ENCODE data around the gene PTPRU.

PTPRU gene

DNA sequence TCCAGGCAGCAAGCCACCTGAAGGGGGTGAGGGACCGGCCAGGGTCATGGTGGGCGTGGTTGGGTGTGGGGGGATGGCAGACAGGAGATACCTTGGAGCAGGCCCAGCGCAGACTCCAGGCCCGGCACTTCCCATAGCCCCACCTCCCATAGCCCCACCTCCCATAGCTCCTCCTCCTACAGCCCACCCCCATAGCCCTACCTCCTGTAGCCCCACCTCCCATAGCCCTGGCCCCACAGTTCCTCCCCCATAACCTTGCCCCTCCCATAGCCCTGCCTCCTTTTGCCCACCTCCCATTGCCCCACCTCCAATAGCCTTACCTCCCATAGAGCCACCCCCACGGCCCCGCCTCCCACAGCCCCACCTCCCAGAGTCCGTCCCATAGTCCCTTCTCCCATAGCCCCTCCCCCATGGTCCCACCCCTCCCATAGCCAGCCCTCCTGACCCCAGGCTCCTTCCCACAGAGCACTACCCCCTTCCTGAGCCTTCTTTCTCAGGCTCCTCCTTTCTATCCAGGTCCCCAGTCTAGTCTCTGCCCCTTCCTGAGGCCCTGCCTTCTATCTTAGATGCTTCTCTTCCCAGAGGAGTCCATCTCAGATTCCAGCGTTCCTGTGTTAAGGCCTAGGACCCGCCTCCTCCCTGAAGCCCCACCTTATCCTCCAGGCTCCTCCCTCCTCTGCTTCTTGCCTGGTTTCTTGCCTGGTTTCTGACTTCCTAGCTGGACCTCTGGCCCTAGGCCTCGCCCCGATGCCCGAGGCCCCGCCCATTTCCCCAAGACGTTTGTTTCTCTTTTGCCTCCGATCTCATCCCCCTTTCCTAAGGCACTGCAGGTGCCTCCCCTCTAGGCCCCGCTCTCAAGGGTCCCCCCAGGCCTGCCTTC, 46.8 kb downstream of the PTPRU start:
- DNase-seq (ENCODE audit: low read depth in 1 of 2, low spot score in 1 of 2): peak; percentile 61 to 97
- in situ Hi-C loops (cut with HindIII; ENCODE audit: low pct_unique_long_range_greater_than_20kb, low sequenced_read_pairs): no loop called here

DNA sequence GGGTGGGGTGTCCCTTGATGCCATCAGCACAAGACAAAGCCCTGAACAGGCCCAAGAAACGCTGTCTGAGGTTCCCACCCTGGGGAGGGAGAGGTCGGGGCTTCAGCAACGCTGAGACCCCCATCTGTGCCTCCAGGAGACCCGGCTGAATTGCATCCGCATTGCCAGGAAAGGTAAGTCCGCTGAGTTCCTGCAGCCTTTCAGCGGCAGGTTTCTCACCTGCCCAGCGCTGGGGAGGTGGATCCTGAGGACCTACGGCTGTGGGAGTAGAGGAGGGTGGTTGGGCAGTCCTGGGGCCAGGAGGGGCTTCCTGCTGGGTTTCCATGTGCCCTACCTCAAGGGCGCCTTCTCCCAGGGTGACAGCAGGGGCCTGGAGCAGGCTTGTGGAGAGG, 47.5 kb downstream of the PTPRU start:
- DNase-seq (ENCODE audit: low read depth in 1 of 2, low spot score in 1 of 2): no peak
- in situ Hi-C loops (cut with HindIII; ENCODE audit: low pct_unique_long_range_greater_than_20kb, low sequenced_read_pairs): no loop called here
- no peak for TF ChIP-seq JUND (IDR thresholded peaks at IDR 0.05; ENCODE audit: low read depth)

More for the DNA sequence above, 46.8 kb downstream of the PTPRU start:
- no peak for TF ChIP-seq JUND (IDR thresholded peaks at IDR 0.05; ENCODE audit: low read depth)

DNA sequence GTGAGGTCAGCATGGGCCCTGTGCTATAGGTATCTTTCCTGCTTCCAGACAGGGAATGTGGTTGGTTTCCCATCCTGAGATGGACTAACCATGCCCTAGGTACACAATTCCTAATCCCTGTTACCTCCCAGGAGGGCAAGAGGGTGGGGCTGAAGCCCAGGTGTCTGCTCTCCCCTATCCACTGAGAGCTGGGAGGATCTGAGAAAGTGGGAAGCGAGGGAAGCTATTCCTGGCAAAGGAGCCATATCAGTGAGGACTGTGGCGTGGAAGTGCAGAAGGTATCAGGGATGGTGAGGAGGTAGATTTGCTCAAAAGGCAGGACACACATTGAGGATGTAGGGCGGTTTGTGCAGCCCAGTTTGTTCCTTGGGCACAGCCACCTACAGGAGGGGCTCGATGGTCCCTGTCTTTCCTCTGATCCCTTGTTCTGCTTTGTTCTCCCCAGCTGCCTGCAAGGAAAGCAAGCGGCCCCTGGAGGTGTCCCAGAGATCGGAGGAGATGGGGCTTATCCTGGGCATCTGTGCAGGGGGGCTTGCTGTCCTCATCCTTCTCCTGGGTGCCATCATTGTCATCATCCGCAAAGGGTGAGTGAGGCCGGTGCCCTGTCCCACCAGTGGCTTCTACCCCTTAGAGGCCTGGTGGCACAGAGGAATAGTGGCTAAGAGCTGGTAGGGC, 48.1 kb downstream of the PTPRU start:
- TF ChIP-seq JUND (IDR thresholded peaks at IDR 0.05; ENCODE audit: low read depth): no peak
- DNase-seq (ENCODE audit: low read depth in 1 of 2, low spot score in 1 of 2): no peak
- in situ Hi-C loops (cut with HindIII; ENCODE audit: low pct_unique_long_range_greater_than_20kb, low sequenced_read_pairs): no loop called here

DNA sequence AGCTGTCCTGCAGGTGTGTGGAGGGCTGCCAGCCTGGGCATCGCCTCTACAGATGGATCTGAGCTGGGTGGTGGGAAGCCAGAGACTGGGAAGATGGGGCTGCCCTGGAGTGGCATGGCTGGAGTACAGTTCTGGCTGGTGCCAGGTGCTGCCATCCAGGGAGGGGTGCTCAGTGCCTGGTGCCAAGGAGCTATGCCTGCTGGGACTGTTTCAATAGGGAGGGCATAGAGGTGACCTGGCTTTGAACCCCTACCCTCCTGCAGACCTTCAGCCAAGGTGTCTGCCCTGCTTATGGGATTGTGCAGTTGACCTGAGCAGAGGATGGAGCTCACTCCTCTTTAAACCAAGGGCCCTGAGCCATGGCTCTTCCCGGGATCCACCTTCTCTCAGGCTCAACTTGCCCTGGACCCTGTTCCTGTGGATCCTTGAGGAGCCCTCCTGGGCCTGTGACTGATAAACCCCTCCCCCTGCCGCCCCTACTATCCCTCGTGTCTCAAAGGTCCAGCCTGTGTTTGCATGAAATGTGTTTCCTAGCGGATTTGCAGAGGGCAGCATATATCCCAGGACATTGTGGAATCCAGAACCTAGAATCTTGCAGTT, 48.7 kb downstream of the PTPRU start:
- DNase-seq (ENCODE audit: low read depth in 1 of 2, low spot score in 1 of 2): no peak
- in situ Hi-C loops (cut with HindIII; ENCODE audit: low pct_unique_long_range_greater_than_20kb, low sequenced_read_pairs): no loop called here
- no peak for TF ChIP-seq JUND (IDR thresholded peaks at IDR 0.05; ENCODE audit: low read depth)

DNA sequence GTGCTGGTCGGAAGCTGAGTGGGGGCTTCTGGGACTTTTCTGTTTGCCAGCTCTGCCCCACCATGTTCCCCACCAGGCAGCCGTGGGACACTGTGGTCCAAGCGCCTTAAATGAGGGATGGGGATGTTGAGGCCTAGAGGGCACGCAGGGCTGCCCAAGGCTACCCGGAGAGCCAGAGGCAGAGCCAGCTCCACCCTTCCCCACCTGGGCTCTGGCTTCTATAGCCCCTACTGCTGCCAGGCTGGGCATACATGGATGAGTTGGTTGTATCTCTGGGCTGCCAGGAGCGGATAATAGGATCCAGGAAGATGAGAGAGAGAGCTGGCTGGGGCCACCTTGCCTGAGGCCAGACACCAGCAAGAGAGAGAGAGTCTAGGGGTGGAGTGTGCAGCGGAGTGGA, 49.4 kb downstream of the PTPRU start:
- no peak for DNase-seq (ENCODE audit: low read depth in 1 of 2, low spot score in 1 of 2)
- no peak for TF ChIP-seq JUND (IDR thresholded peaks at IDR 0.05; ENCODE audit: low read depth)
- in situ Hi-C loops (cut with HindIII; ENCODE audit: low pct_unique_long_range_greater_than_20kb, low sequenced_read_pairs): no loop called here

DNA sequence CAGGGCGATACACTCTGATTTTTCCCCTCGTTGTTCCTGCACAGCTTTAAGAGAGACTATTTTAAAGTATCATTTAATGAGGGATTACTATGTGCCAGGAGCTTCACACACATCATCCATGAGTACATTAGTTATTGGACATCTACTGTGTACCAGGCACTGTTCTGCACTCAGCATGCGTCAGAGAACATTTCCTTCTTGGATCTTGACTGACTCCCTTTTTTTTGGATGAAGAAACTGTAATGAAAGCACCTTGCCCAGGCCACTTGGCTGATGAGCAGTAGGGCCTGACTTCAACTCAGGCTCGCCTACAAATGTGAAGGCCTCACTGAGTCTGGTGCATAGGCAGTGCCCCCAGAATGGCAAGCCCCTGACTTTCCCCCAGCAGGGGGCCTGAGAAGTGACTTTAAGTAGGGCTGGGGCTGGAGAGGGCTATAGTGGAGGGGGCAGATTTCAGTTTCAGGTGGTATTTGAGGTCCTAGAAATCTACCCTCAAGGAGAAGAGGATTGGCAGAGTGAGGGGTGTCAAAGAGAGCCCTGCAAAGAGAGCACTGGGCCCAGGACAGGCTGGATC, 50.0 kb downstream of the PTPRU start:
- in situ Hi-C loops (cut with HindIII; ENCODE audit: low pct_unique_long_range_greater_than_20kb, low sequenced_read_pairs): no loop called here
- TF ChIP-seq JUND (IDR thresholded peaks at IDR 0.05; ENCODE audit: low read depth): no peak
- DNase-seq (ENCODE audit: low read depth in 1 of 2, low spot score in 1 of 2): no peak

DNA sequence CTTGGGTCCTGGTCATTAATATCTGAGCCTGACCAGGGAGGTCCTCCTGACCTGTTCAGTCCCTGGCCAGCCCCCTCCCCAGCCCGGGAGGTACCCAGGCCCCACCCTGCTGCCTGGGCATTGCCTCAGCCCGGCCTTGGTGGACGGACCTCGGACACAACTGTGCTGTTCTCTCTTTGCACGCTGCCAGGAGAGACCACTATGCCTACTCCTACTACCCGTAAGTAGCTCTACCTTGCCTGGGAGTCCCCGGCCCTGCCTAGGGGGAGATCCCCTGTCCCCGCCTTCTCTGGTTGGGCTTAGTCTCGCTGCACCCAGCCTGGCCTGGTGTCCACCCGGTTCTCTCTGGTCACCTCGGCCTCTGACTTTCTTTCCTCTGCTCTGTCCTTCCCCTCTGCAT, 53.2 kb downstream of the PTPRU start:
- no peak for DNase-seq (ENCODE audit: low read depth in 1 of 2, low spot score in 1 of 2)
- in situ Hi-C loops (cut with HindIII; ENCODE audit: low pct_unique_long_range_greater_than_20kb, low sequenced_read_pairs): no loop called here
- no peak for TF ChIP-seq JUND (IDR thresholded peaks at IDR 0.05; ENCODE audit: low read depth)

DNA sequence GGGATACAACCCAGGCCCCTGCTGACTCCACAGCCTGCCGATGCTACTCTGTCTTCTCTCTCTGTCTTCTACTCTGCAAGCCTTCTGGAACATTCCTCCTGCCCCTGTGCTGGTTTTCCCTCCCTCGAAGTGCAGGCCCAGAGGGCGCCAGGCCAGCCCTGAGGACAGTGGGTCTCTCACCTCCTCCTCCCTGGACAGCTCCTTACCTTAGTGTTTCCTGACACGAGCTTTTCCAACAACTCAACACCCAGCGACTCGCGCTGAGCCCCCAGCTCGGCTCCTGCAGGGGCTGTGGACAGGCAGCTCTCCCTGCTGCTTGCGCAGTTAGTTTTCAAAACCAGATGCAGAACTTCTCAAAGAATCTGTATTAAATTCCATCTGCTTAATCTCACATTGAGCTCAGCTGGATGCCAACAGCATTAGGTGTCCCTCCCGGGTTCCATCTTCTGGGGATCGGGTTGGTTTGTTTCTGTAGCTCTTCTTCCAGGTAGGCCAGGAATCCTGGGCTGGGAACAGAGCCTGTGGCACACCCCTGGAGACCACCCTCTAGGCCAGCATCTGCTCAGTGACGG, 54.2 kb downstream of the PTPRU start:
- no peak for DNase-seq (ENCODE audit: low read depth in 1 of 2, low spot score in 1 of 2)
- in situ Hi-C loops (cut with HindIII; ENCODE audit: low pct_unique_long_range_greater_than_20kb, low sequenced_read_pairs): no loop called here
- TF ChIP-seq JUND (IDR thresholded peaks at IDR 0.05; ENCODE audit: low read depth): no peak

DNA sequence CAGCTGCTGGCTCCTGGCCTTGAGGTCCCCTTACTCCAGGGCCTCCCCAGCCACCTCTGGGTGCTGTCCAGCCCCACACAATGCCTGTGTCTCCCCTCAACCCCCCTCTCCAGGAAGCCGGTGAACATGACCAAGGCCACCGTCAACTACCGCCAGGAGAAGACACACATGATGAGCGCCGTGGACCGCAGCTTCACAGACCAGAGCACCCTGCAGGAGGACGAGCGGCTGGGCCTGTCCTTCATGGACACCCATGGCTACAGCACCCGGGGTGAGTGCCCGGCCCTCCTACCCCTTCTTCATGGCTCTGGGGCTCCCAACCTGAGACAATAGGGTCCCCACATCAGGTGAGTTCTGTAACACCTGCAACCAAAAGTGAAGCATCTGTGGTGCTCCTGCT, 55.4 kb downstream of the PTPRU start:
- in situ Hi-C loops (cut with HindIII; ENCODE audit: low pct_unique_long_range_greater_than_20kb, low sequenced_read_pairs): no loop called here
- no peak for TF ChIP-seq JUND (IDR thresholded peaks at IDR 0.05; ENCODE audit: low read depth)
- DNase-seq (ENCODE audit: low read depth in 1 of 2, low spot score in 1 of 2): no peak

DNA sequence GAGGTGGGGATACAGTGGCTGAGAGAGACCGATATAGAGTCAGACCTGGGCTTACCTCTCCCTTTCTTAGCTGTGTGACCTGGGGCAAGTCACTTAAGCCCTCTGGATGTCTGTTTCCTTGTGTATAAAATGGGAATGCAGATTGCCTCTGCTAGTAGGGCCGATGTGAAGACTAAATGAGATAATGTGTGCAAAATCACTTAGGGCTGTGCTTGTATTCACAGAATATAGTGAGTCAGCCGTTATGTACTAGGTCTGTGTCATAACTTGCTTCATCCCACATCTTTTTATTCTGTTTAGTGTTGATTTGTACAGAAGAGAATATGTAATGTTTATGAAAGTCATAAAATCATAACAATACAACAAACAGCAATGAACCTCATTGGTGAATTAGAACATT, 56.0 kb downstream of the PTPRU start:
- no peak for TF ChIP-seq JUND (IDR thresholded peaks at IDR 0.05; ENCODE audit: low read depth)
- DNase-seq (ENCODE audit: low read depth in 1 of 2, low spot score in 1 of 2): no peak
- in situ Hi-C loops (cut with HindIII; ENCODE audit: low pct_unique_long_range_greater_than_20kb, low sequenced_read_pairs): no loop called here

DNA sequence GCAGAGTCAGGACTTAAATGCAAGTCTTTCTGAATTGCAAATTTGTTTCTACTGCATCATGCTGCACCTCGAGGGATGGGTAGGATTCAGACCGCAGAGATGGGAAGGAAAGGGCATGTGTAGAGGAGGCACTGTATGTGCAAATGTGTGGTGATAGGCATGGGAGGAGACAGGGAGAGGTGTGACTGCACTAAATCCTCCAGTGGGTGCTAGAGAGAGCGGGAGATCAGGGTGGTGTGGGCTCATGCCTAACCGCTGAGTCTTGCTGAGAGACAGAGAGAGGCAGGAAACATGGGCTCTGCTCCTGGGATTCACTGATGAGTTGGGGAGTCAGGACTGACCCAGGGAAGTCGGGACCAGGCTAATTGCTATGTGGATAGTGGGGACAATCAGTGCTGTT, 61.1 kb downstream of the PTPRU start:
- no peak for TF ChIP-seq JUND (IDR thresholded peaks at IDR 0.05; ENCODE audit: low read depth)
- DNase-seq (ENCODE audit: low read depth in 1 of 2, low spot score in 1 of 2): no peak
- in situ Hi-C loops (cut with HindIII; ENCODE audit: low pct_unique_long_range_greater_than_20kb, low sequenced_read_pairs): no loop called here

DNA sequence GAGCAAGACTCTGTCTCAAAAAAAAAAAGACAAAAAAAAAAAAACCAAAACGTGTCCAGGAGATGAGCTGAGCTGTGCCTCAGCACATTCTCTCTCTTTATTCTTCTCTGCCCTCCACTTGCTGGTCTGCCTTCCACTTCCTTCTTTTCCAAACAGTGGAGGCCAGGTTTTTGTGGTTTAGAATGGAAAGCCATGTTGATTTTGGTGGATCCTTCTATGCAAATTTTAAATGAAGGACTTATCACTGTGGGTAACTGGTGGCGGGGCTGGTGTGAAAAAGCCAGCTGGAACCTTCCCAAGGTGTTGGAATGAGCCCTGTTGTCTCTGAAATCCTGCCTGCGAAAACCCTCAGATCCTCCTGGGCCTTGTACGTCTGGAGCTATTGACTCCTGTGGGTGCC, 61.9 kb downstream of the PTPRU start:
- in situ Hi-C loops (cut with HindIII; ENCODE audit: low pct_unique_long_range_greater_than_20kb, low sequenced_read_pairs): no loop called here
- no peak for DNase-seq (ENCODE audit: low read depth in 1 of 2, low spot score in 1 of 2)
- no peak for TF ChIP-seq JUND (IDR thresholded peaks at IDR 0.05; ENCODE audit: low read depth)

All from T47D (cell line).